HG02973 (cell line): ENCODE data around the gene SGPL1.
A peak's percentile ranks its signal among the peaks of the same experiment; 100 is the strongest.

Experiments
- ATAC-seq: cut with Tn5 transposase; IDR thresholded peaks from one replicate; pipeline ENCODE4 v1.9.1; 2021; ENCODE audit warnings: moderate library complexity; ENCODE audit not compliant: unreplicated experiment

Gene SGPL1

DNA sequence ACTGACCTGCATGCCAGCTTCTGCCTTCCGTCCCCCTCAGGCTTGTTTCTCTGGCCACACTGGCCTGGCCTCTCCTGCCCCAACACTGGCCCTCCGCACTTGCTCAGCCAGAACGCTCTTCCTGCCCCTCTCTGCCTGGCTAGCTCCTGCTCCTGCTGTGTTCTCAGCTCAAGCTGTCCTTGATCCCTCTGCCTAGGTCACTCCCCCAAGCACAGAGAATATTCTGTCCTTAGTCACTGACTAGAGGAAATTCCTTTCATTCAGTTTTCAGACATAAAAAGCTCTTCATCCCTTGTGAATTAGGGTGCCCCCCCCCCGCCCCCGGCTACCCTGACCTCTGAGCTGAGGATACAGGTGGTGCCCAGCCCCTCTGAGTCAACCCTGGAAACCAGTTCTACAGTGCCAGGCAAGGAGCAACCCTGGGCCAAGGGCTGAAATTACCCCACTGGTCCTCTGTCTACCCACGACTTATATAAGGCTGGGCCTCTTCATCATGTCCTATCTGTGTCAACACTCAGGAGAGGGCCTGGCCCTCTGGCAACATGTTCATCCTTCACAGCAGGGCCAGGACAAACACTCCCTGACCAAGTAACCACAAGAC lies 6.6 kb upstream of the SGPL1 start:
- ATAC-seq = no peak

DNA sequence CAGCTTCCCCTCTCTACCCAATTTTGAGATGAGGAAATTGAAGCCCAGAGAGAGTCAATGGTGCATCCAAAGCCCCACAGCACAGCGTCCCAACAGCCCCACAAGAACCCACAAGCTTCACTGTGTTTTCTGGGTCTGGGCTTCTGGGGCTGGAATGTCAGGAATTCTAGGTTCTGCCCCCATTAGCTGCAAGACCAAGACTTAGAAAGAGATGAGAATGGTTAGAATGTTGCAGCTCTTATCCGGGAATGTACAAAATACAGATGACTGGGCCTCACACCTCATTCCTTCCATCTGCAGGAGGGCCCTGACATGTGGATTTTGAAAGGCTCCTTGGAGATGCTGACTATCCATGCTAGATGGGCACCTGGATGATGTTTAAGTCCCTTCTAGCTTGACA lies 6.0 kb upstream of the SGPL1 start:
- ATAC-seq = no peak

DNA sequence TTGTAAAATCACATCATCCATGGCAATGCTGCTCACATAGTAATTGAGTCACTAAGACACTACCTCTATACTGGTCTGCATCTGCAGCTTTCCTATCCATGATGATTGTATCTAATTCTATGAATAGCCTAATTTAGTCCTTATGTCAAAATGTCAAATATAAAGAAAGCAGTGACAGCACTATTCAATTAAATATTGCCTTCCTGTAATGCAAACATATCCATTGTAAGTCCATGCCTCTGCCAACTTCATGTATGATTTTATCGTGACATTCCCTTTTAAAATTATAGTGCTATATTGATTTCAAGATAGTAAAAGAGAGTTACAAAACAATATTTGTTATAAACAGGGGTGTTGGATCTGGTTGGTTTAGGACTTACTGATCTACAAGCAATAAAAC lies 4.8 kb upstream of the SGPL1 start:
- ATAC-seq = no peak

DNA sequence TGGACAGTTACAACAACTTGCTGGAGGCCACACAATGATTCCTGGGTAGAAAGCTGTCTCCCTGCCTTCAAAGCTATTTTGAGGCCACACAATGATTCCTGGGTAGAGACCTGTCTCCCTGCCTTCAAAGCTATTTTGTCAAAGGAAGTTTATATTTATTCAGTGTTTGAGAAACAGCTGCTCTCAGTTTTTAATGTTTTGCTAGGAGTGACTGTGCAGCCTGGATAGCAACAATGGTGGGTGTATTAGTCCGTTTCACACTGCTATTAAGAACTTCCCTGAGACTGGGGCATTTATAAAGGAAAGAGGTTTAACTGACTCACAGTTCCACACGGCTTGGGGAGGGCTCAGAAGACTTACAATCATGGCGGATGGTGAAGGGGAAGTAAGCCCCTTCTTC lies 3.9 kb upstream of the SGPL1 start:
- ATAC-seq = no peak

DNA sequence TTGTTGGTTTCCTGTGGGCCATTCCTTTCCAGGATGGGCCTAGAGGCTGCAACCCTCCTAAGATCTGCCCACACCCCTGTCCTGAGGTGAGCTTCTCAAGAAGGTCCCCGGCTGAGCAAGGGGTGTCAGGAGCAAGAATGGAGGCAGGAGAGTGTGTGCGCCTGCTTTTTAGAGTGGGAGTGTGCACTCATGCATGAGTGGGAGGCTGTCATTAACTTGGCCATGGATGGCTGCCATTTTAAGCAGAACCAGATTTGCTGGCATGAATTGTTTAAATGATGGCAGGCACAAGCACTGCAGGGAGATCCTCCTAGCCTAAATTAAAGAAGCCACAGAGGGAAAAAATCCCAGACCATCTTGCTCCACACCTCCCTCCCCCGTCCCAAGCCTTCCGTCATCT lies 2.9 kb upstream of the SGPL1 start:
- ATAC-seq = no peak

DNA sequence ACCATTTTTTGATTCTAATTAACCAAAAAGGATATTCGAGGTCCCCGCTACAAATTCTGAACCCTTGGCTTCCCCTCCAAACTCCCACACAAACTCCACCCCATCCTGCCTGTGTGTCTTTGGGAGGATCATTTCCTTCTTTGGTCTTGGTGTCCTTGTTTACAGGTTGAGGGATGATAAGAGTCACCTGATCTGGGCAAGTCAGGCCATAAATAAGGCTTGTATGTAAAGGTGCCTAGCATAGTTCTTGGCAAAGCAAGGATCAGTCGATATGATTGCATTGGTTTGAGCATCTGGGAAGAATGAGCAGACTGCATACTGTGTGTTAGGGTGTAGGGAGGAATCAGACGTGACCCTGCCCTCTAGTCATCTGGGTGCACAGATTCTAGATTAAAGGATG lies 1.6 kb upstream of the SGPL1 start:
- no peak for ATAC-seq

DNA sequence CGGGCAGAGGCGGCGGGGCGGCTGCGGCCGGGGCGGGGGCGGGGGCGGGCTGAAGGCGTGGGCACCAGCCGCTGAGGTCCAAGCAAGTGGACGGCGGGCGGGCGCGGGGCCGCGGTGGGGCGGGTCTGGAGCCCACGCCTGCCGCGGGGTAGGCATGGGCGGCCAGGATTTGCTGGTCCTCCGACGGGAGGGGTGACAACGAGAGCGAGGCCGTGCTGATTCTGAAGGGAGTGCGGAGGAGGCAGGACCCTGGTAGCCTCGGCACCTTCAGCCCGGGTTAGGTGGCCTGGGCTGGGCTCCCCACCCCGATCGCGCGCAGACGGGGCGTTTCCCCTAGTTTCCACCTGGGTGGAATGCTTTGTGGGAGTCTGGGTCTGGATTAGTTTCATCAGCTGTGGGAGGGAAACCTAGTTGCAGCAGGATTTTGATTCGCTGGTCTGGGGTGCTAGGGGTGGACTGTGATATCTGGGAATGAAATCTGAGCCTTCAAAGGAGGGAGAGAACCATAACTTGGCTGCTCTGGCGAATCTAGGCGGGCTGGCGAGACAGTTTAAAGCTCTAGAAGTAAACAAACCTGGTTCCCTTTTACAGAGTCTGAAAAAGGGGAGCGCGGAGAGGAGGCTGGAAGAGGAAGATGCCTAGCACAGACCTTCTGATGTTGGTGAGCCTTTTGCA lies 609 bp downstream of the SGPL1 start:
- ATAC-seq = peak; percentile 32

DNA sequence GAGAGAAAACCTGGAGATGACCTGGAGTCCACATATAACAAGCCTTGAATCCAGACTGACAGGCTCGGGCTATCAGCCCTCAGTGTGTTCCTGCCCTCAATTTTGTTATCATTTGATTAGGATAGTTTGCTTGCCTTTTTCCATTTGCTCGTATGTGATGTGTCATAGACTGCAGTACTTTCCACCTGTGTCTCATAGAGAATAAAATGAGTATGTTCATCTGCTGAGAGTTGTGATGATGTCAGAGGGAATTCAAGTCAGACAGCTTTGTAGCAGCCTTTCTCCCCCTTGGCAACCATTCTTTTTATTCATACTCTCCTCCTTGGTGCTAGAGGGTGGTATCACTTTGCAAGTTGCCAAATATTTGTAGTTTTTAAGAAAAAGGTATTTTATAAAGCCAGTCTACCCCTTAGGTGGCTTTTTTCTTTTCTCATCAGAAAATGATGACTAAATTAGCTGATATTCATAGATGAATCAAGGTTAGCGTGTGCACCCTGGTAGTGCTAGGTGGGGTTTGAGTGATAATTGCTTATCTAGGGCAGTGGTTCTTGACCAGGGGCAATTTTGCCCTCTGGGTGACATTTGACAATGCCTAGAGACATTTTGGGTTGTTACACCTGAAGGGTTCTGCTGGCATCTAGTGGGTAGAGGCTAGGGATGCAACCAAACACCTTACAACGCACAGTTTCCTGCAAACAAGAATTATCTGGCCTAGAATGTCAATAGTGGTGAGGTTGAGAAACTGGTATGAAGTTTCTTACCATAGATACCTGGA lies 5.4 kb downstream of the SGPL1 start:
- ATAC-seq = no peak

DNA sequence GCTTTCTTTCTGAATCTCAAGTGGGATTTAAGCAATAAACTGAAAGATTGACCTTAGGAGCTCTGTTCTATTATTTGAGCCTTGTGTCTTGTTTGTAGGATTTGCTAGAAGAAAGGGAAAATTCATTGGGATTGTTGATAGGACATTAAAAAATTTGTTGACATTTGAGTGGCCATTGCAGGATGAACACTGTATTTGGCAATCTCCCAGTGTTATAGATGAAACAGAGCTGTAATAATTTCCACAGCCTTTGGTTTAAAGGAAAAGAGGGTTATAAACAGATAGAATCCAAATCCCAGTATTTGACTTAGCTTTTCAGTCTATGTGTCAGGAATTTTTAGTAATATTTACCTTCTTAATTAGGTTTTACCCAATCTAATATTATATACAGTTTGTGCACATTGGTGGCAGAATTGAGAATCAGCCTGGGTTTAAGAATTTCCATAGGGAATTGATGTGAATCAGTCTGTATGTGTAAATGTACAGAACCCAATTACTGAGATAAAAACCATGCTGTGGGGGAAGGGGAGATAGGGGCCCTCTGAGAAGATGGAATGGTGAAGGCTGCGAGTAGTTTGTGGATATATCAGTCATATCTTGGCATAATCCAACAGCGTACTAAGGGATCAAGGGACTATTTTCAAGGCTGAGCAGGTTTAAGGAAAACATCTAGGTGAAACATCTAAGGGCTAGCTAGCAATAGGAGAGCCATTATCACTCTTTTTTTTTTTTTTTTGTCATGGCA lies 6.5 kb downstream of the SGPL1 start:
- ATAC-seq = no peak

DNA sequence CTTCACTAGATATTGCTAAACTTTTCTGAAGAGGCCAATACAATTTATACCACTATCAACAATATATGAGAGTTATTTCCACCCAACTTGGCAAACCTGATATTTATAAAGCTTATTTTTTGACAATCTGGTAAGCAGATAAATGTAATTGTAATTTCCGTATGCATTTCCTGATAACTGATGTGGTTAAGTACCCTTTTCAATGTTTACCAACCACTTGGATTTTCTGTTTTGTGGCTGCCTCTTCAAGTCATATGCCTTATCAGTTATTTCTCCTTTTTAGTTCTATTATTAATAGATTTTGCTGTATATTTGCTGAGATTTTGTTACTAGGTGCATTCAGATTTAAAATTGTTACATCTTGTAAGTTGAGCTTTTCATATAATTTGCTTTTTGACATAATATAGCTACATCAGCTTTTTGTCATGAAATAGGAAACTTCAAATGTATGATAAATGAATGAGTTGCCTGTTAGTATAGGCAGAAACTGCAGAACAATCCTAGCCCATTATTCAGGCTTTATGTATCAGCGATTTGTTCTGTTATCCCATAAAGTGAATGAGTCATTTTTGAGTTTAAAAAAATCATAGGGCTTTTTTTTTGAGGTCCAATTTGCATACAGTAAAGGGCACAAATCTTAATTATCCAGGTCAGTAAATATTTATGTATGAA lies 11.5 kb downstream of the SGPL1 start:
- no peak for ATAC-seq

DNA sequence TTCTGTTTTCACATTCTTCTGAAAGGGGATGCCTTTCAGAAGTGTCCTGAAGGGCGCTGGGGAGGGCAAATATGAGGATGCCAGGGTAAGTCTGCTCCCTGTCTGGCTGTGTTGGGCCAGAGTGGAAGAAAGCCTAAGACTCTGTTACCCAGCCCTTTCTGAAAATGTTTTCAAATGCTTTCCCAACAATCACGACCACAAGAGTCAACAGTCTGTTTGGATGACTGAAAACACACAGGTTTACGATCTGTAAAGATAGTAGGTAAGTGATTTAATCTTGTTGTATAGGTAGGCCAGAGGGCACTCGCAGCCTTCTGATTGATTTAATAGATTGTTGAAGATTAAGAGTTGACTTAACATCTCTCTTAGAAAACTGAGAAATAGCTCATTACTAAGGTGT lies 13.2 kb downstream of the SGPL1 start:
- ATAC-seq = no peak

DNA sequence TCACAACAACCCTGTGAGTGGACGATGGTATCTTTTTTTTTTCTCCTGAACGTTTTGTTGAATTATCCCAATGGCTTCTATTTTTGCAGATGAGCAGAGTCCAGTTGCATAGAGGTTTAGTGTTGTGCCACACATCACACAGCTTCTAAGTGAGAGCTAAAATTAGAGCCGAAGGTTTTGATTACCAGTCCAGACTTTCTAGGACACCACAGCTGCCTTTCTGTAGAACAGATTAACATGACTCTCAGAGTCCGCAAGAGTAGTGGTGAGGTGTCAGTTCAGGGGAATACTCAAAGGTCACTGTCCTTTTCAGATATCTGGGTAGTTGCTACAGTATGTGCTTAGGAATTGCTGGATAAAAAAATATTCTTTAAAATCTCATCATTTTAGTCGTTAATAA lies 13.8 kb downstream of the SGPL1 start:
- no peak for ATAC-seq

DNA sequence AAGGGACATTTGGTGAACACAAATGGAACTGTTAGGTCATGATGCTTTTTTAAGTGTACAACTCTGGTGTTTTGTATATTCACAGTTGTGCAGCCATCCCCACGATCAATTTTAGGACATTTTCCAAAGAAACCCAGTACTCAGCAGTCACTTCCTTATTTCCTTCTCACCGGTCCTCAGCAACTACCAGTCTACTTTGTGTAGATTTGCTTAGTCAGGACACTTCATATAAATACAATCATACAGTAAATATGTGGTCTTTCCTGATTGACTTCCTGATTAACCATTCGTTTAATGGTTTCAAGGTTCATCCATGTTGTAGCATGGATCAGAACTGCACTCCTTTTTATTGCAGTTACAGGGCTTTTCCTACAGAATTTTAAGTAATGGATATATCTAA lies 14.4 kb downstream of the SGPL1 start:
- no peak for ATAC-seq

DNA sequence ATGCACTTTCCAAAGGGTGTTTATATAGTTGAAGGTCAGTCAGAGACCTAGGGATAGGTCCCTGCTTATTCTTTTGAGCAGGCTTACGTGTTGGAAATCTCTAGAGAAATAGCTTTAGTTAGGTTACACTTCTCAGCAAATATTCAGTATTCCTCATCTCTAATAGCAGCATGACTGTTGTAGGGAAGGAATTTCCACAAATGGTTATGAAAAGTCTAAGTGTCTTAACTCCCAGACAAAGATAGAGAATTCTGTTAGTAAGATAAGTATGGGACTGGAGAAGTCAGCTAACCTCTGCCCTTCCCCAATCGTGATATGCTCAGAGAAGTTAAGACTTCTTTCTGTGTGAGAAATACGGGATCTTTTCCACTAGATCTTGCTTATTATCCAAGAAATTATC lies 16.5 kb downstream of the SGPL1 start:
- no peak for ATAC-seq

DNA sequence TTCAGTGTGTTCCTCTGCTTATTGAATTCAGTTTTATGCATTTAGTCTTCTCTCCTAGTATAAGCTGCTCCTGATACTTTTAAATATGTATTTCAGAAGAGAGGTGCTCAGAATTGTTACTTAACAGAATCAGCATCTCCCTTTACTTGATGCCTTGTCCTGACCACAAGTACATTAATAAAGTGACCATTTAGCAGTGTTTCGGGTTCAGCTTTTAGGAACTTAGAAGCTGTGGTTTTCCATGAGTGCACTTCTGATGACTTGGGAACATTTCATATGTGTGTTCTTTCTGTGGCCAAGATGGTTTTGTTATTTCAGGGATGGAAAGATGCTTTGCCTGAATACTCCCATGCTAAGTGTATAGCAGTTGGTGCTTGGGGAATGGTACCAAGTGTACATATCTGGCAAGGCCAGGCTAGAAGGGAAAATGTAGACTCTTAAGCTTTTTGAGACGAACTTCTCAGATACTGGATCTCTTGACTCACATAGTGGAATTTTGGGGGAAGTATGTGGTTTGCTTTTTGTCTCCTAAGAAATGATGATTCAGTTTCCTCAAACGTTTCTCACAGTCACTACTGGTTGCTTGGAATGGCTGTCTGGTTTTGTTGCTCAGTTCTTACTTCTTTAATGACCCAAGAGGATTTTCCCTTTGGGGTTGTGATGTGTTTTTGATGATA lies 17.2 kb downstream of the SGPL1 start:
- ATAC-seq = no peak

DNA sequence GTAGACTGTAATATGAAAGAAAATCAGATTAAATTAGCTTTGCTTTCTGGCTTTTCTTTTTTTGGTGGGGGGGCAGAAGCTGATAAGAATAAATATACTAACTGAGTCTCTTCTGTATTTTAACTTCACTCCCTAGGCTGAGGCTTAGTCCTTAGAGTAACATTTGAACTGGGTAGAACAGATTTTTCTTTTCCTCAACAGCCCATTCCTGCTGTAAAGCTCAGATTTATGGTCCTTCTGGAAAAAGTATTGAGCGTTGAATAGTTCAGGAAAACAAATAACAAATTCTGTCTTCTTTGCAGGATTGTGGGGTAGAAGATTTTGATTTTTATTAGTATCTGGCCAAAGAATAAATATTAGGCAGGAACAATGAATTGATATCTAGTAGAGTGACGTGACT lies 17.9 kb downstream of the SGPL1 start:
- ATAC-seq = no peak

DNA sequence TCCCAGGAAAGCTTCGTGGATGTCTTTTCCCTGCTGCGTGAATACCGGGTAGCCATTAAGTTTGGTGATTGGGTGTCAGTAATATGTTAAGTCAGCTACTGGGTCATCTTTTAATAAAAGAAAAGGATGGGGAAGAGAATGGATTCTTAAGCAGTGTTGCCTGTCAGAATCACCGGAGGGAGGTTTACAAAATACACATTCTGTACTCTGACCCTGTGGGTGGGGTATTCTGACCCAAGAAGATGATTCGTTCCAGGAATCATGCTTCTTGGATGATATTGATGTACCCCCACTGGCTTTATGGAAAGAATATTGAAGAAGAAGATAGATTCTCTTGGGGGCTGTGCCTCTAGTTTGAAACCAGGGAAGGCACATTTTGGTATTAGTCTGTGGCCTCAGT lies 18.3 kb downstream of the SGPL1 start:
- ATAC-seq = no peak

DNA sequence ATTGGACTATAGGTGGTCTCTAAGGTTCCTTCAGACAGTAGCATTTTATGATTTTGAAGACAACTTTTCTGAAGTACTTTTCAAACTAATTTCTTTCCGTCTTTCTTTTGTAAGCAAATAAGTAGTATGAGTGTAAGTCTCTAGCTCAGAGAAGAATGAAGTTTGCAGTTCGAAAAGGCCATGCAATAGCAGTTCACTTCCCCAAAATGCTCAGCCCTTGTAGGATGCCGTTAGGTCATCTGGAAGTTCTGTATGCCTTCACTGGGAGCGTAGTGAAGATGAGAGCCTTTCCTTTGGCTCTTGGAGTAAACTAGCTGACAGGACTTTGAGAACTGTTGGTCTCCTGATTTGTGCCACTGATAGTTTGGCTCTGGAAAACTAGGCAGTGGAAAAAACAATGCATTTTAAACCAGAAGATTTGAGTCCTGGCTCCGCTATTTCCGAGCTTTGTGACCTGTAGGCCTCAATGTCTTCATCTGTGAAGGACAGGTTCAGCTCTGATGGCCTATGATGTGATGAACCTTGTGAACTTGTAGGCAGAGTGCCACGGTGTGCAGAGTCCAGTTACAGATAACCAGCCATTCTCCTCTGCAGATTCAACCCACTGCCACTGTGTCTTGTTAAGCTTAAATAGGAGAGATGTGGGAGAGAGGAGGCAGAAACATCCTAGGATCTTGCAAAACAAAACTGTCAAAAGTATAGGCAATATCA lies 18.8 kb downstream of the SGPL1 start:
- no peak for ATAC-seq

DNA sequence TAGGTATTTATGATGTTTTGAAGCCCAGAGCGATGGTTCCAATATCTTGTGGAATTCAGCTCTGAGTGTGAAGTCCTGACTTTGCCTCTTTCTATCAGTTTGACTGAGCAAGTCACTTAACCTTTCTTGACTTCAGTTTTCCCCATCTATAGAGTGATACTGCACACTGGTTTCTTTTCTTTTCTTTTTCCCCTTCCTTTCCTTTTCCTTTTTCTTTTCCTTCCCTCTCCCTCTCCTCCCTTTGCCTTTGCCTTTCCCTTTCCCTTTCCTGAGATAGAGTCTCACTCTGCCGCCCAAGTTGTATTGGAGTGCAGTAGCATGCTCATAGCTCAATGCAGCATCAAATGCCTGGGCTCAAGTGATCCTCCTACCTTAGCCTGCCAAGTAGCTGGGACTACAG lies 20.6 kb downstream of the SGPL1 start:
- no peak for ATAC-seq

DNA sequence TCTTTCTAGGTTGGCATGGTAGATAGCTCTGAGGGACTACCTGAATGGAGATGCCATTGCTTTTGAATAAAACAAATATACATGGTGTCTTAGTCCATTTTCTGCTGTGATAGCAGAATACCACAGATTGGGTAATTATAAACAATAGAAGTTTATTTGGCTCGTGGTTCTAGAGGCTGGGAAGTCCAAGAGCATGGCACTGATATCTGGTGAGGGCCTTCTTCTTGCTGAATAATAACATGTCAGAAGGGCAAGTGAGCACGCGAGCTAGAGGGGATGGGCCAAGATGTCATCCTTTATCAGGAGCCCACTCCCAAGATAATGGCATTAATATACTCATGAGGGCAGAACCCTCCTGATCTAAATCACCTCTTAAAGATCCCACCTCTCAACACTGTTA lies 21.9 kb downstream of the SGPL1 start:
- ATAC-seq = no peak
